ENCODE measurements around the gene PHF23. TPM values are rescaled to one million over a fixed set of nuclear protein-coding genes. Genes with fewer than 3 reads are reported as not detected.
"Not testable (repeated sequence)": the region's sequence is repeated elsewhere in the genome, so short reads cannot be mapped to it uniquely, and the experiment has no call there.

PHF23 gene
- polyA plus RNA-seq, 1 donor from 2014 or later = 38.2 TPM

GRCh38 chr17:7250695-7251627 lies 11.7 kb upstream of the PHF23 start:
- peaks cover 2% of the 10 kb centered on the region for H3K36me3 Mint-ChIP-seq
- H3K27me3 Mint-ChIP-seq = peaks cover 3% of the 10 kb centered on the region
- H3K27ac Mint-ChIP-seq = peak overlapping the region; percentile 91 to 99 (median 94)
- peaks cover 28 to 37% (median 33%) of the 10 kb centered on the region in 3 donors for H3K4me1 Mint-ChIP-seq
- peak overlapping the region; percentile 94 to 99 (median 96) for H3K4me3 Mint-ChIP-seq
- H3K9me3 Mint-ChIP-seq = no peaks in the 10 kb centered on the region

DNA sequence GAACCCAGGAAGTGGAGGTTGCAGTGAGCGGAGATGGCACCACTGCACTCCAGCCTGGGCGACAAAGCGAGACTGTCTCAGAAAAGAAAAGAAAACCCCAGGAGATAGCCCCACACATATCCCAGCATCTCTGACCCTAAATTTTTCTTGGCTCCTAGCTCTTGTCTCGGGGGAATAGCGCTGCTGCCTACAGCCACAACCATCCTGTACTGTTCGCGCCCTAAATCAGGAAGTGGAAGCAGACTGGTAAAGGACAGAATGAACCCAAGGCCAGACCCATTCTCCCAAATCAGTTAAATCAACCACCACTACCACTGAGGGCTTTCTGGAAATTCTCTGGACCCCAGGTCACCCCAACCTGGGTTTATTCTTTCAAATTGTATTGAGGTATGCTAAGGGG lies 10.6 kb upstream of the PHF23 start:
- Mint-ChIP-seq H3K4me3 (peak overlapping the region; percentile 94 to 98 (median 96)), H3K9me3 (no peaks in the 10 kb centered on the region), H3K27ac (peak overlapping the region in 2 of 3 donors; percentile 91 to 99), H3K27me3 (peaks cover 3% of the 10 kb centered on the region), H3K4me1 (peaks cover 31 to 39% (median 33%) of the 10 kb centered on the region in 3 donors), H3K36me3 (peaks cover 2% of the 10 kb centered on the region)

DNA sequence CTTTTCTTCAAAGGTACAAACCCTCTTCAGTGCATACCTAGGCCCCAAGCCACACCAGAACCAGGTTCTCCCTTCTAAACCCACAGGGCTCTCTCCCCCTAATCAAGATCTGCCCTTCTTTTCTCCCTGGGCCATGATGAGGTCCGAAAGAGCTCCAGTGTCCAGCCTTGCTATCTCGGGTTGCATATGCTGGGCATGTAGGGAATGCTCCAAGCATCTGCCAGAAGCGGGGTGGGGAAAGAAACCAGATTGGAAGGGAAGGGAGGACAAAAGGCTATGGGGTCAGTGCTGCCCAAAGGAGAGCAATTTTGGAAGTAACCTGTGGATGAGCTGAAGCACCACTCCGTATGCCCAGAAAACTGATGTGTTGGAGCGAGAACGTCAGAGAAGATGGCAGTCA lies 10.0 kb upstream of the PHF23 start:
- H3K4me3 Mint-ChIP-seq = peak overlapping the region; percentile 93 to 98 (median 94)
- peaks cover 33 to 39% (median 33%) of the 10 kb centered on the region in 3 donors for H3K4me1 Mint-ChIP-seq
- peaks cover 3% of the 10 kb centered on the region for H3K27me3 Mint-ChIP-seq
- H3K9me3 Mint-ChIP-seq = no peaks in the 10 kb centered on the region
- peak overlapping the region; percentile 89 to 99 (median 91) for H3K27ac Mint-ChIP-seq
- H3K36me3 Mint-ChIP-seq = peaks cover 2% of the 10 kb centered on the region

- Mint-ChIP-seq H3K36me3 (peaks cover 2% of the 10 kb centered on the region), H3K4me3 (peak overlapping the region in 3 of 4 donors; percentile 89 to 94 (median 93)), H3K27me3 (peaks cover 3% of the 10 kb centered on the region)
These were observed 9.5 kb upstream of the PHF23 start for GRCh38 chr17:7248796-7249195.

DNA sequence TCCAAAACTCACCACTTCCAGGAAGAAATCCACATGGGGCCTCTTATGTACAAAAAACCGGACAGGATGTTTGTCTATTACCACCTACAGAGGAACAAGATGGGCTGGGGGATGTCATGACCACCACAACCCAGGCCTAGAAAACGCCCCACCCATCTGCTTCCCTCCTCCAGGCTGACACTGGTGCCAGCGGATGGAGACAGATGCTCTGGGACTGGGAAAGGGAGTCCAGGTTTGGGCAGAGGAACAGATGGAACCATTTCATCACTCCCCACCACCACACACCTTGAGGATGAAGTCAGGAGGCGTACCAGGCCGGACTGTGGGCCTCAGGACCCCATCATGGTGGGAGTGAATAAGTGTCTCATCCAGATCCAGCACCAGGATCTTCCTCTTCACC lies 7.5 kb upstream of the PHF23 start:
- peak overlapping the region in 2 of 4 donors; percentile 27 to 79 for H3K4me3 Mint-ChIP-seq
- no peaks in the 10 kb centered on the region for H3K9me3 Mint-ChIP-seq
- H3K36me3 Mint-ChIP-seq = no peaks in the 10 kb centered on the region
- no peaks in the 10 kb centered on the region for H3K27me3 Mint-ChIP-seq
- H3K27ac Mint-ChIP-seq = peak overlapping the region in 1 of 3 donors; percentile 71
- H3K4me1 Mint-ChIP-seq = peaks cover 26 to 36% (median 30%) of the 10 kb centered on the region in 3 donors

More at GRCh38 chr17:7248796-7249195, 9.5 kb upstream of the PHF23 start:
- Mint-ChIP-seq H3K27ac (peak overlapping the region; percentile 89 to 99 (median 91)), H3K4me1 (peaks cover 33 to 39% (median 33%) of the 10 kb centered on the region in 3 donors), H3K9me3 (no peaks in the 10 kb centered on the region)

- H3K4me1 Mint-ChIP-seq = peaks cover 26 to 41% (median 35%) of the 10 kb centered on the region in 3 donors
- H3K27ac Mint-ChIP-seq = peak overlapping the region; percentile 97 to 100 (median 99)
- H3K27me3 Mint-ChIP-seq, H3K9me3 Mint-ChIP-seq, H3K36me3 Mint-ChIP-seq: not testable (repeated sequence)
- H3K4me3 Mint-ChIP-seq = peak overlapping the region in 2 of 4 donors; percentile 87 to 98
These were observed 4.6 kb upstream of the PHF23 start for GRCh38 chr17:7243838-7244237.

DNA sequence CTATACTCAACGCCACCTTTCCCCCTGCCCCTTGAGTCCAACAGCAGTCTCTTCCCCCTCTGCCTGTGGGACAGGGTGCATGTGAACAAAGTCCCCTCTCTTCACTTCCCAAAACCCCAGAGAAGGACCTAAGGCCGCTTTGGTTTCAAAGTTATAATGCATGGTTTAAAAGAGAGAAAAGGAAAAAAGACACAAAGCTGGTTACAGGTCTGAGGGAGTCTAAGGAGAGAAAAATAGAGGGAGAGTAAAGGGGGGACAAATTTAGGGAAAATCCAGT lies 4.1 kb upstream of the PHF23 start:
- Mint-ChIP-seq H3K4me1 (peaks cover 23 to 37% (median 32%) of the 10 kb centered on the region in 3 donors), H3K36me3 (peaks cover 5% of the 10 kb centered on the region)

DNA sequence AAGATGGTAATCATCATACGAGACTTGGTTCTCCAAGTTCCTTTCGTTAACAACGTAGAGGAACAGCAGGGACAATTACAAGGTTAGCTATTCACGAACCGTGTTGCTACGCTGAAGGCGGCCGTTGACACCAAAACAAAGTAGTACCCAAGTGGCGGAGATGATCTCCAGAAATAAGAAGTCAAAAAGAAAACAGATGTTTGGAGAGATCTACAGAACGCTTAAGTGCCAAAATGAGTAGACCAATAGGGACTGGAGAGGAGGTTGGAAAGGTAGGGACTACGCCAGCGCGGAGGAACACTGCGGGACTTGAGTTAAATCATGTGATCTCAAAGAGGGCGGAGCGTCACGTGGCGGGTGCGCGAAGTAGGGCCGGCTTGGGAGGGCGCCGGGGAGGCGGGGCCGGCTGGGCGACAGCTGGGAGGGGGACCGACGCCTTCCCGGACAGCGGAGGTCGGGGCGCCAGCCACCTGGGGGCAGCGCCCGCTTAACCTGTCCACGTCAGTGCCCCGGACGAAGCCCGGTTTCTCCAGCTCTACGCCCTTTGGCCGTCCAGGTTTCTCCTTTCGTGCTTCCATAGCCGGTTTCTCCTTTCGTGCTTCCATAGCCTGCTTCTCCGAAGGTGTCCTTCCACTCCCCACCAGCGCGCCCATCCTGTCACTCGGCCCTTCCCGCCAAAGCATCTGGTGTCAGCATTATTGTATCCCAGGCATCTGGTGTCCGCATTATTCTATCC lies 3.6 kb upstream of the PHF23 start:
- H3K4me1 Mint-ChIP-seq = peaks cover 23 to 37% (median 31%) of the 10 kb centered on the region in 3 donors
- H3K9me3 Mint-ChIP-seq = no peaks in the 10 kb centered on the region
- peak overlapping the region; percentile 87 to 98 (median 97) for H3K4me3 Mint-ChIP-seq
- peak overlapping the region; percentile 97 to 100 (median 99) for H3K27ac Mint-ChIP-seq
- peaks cover 5% of the 10 kb centered on the region for H3K36me3 Mint-ChIP-seq
- no peaks in the 10 kb centered on the region for H3K27me3 Mint-ChIP-seq

More for the DNA sequence above, 4.1 kb upstream of the PHF23 start:
- H3K27me3 Mint-ChIP-seq = no peaks in the 10 kb centered on the region
- peak overlapping the region; percentile 67 to 98 (median 92) for H3K4me3 Mint-ChIP-seq
- H3K9me3 Mint-ChIP-seq = no peaks in the 10 kb centered on the region
- H3K27ac Mint-ChIP-seq = peak overlapping the region; percentile 97 to 100 (median 99)

- Mint-ChIP-seq H3K4me3 (peak within 1 kb of the TSS; percentile 87 to 98 (median 97)), H3K4me1 (peaks cover 27 to 41% (median 33%) of the 10 kb centered on the region in 3 donors), H3K9me3 (no peaks in the 10 kb centered on the region), H3K36me3 (peaks cover 5% of the 10 kb centered on the region), H3K27ac (peak within 1 kb of the TSS; percentile 97 to 100 (median 99)), H3K27me3 (no peaks in the 10 kb centered on the region)
These were observed 2.8 kb upstream of the PHF23 start, which contains the start of gene GABARAP for GRCh38 chr17:7241783-7242716. GABARAP (minus strand) TSS chr17:7242449; CDS start chr17:7242330, 119 bp downstream.

GRCh38 chr17:7241090-7241733 lies 2.0 kb upstream of the PHF23 start:
- Mint-ChIP-seq H3K9me3 (no peaks in the 10 kb centered on the region), H3K36me3 (peaks cover 8% of the 10 kb centered on the region), H3K4me3 (peak overlapping the region; percentile 87 to 98 (median 97)), H3K27me3 (no peaks in the 10 kb centered on the region), H3K4me1 (peaks cover 27 to 39% (median 37%) of the 10 kb centered on the region in 3 donors), H3K27ac (peak overlapping the region; percentile 97 to 100 (median 99))

- H3K4me1 Mint-ChIP-seq = peaks cover 26 to 38% (median 32%) of the 10 kb centered on the region in 3 donors
- no peaks in the 10 kb centered on the region for H3K27me3 Mint-ChIP-seq
- peak overlapping the region; percentile 87 to 98 (median 97) for H3K4me3 Mint-ChIP-seq
- H3K36me3 Mint-ChIP-seq = peaks cover 8% of the 10 kb centered on the region
- no peaks in the 10 kb centered on the region for H3K9me3 Mint-ChIP-seq
- H3K27ac Mint-ChIP-seq = peak overlapping the region; percentile 87 to 97 (median 96)
These were observed 1.1 kb upstream of the PHF23 start for GRCh38 chr17:7240375-7240774.

DNA sequence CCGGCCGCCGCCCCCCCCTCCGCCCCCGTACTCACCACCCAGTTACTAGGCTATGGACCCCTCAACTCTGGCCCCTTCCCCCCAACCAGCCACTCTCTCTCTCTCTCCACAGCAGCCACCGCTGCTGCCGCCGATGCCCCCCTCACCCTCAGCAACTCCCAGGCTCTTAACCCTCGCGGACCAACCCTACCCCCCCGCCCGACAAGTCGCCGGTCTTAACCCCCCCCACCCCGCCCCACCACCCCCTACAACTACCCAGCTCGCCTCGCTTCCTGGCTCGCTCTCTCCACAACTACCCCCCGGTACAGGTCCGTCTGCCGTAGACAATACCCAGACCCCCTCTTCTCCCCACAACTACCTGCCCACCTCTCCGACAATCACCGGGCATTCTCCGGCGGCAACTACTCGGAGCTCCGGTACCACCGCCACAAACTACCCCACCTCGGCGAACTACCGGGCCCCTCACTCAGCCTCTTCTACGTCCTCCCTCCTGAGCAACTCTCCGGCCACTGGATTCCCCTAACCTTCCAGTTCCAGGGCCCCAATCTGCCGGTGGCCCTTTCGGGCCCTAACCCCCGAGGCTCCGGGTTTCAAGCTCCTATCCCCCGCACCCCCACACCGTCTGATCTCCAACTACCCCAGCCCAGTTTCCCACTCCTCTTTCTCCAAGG lies 702 bp downstream of the PHF23 start:
- peaks cover 38 to 47% (median 39%) of the 10 kb centered on the region in 3 donors for H3K4me1 Mint-ChIP-seq
- peak overlapping the region; percentile 87 to 97 (median 96) for H3K27ac Mint-ChIP-seq
- H3K27me3 Mint-ChIP-seq = no peaks in the 10 kb centered on the region
- H3K9me3 Mint-ChIP-seq = no peaks in the 10 kb centered on the region
- H3K36me3 Mint-ChIP-seq = peaks cover 8% of the 10 kb centered on the region
- peak overlapping the region; percentile 87 to 98 (median 97) for H3K4me3 Mint-ChIP-seq

DNA sequence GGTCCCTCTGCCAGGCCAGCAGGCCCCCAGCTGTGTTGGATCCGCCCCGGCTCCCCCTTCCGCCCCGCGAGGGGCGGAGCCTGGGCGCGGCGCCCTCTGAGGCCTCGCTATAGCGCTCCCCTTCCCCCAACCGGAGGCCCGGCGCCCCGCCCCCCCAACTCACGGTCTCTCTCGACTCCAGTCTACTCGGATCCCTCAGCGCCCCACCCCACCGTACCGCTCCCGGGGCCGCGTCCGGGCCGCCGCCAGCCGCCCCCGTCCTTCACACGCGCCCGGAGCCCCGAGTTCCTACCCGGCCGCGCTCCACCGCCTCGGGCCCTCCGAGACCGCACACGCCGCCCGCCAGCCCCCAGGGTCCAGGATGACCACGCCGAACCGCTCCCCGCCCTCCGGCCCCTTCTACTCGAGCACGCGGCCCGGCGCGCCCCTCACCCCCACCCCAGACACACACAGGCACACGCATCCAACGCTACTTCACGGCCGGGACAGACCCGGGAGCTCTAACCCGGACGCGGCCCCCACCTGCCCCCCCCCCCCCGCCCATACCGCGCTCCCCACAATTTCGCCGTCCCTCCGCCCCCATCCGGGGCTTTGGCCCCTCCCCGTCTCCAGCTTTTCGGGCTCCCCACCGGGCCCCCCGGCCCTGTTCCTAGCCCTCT lies 1.4 kb downstream of the PHF23 start:
- Mint-ChIP-seq H3K36me3 (peaks cover 8% of the 10 kb centered on the region), H3K4me3 (peak overlapping the region; percentile 87 to 98 (median 97)), H3K27me3 (no peaks in the 10 kb centered on the region), H3K4me1 (peaks cover 39 to 47% (median 45%) of the 10 kb centered on the region in 3 donors), H3K9me3 (no peaks in the 10 kb centered on the region), H3K27ac (peak overlapping the region; percentile 84 to 97 (median 87))

Measured in IgD-negative memory B cell (primary cell).